Ishikawa (cell line): ENCODE results near the gene U2SURP.

Experiments
- EP300 ChIP-seq: IDR thresholded peaks from 2 replicates; pipeline ENCODE4 v1.6.1; 2012; ENCODE audit warnings: borderline replicate concordance
- USF1 ChIP-seq: IDR thresholded peaks from 2 replicates; pipeline ENCODE4 v1.6.1; 2012
- YY1 ChIP-seq: IDR thresholded peaks from 2 replicates; pipeline ENCODE4 v1.6.1; 2012; ENCODE audit warnings: low read depth

- TF ChIP-seq EP300 (no peak), YY1 (no peak), USF1 (no peak)
These were observed 40.5 kb downstream of the U2SURP start for GRCh38 chr3:143041903-143042302.
